ENCODE measurements around the gene TTI1.

DNA sequence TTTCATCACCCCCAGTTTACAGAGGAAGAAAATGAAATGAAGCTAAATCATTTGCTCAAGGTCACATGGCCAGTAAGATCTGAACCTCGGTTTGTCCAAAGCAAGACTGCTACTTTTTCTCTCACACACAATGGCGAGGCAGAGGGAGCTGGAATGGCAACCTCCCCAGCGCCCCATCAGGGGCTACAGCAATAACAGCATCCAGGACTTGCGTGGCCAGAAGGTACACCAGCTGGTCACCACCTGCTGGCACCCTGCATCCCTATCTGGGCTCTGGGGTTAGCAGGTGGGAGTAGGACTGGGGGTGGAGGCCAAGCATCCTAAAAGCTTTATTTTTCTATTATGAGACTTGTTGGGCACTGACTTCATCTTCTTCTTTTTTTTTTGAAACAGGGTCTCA lies 41.3 kb downstream of the TTI1 start:
- TF ChIP-seq TAF7 (tag; IDR thresholded peaks at IDR 0.05) (no peak), POLR2A (conservative IDR thresholded peaks at IDR 0.05) (no peak), U2AF2 (optimal IDR thresholded peaks at IDR 0.05; ENCODE audit: low read depth, low read length) (no peak), TCF7L2 (IDR thresholded peaks at IDR 0.05; ENCODE audit: low read depth, low read length) (no peak), RBM39 (optimal IDR thresholded peaks at IDR 0.05; ENCODE audit: low read depth, low read length) (no peak)
- TF ChIP-seq, protein P1, sequence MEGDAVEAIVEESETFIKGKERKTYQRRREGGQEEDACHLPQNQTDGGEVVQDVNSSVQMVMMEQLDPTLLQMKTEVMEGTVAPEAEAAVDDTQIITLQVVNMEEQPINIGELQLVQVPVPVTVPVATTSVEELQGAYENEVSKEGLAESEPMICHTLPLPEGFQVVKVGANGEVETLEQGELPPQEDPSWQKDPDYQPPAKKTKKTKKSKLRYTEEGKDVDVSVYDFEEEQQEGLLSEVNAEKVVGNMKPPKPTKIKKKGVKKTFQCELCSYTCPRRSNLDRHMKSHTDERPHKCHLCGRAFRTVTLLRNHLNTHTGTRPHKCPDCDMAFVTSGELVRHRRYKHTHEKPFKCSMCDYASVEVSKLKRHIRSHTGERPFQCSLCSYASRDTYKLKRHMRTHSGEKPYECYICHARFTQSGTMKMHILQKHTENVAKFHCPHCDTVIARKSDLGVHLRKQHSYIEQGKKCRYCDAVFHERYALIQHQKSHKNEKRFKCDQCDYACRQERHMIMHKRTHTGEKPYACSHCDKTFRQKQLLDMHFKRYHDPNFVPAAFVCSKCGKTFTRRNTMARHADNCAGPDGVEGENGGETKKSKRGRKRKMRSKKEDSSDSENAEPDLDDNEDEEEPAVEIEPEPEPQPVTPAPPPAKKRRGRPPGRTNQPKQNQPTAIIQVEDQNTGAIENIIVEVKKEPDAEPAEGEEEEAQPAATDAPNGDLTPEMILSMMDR (IDR thresholded peaks at IDR 0.05 in 2 of 3, conservative IDR thresholded peaks at IDR 0.05 in 1 of 3; ENCODE audit: insufficient read depth in 2 of 3, low read depth in 1 of 3, low read length in 3 of 3) = no peak
- TF ChIP-seq, protein P2, sequence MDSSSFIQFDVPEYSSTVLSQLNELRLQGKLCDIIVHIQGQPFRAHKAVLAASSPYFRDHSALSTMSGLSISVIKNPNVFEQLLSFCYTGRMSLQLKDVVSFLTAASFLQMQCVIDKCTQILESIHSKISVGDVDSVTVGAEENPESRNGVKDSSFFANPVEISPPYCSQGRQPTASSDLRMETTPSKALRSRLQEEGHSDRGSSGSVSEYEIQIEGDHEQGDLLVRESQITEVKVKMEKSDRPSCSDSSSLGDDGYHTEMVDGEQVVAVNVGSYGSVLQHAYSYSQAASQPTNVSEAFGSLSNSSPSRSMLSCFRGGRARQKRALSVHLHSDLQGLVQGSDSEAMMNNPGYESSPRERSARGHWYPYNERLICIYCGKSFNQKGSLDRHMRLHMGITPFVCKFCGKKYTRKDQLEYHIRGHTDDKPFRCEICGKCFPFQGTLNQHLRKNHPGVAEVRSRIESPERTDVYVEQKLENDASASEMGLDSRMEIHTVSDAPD (CRISPR knock-in tag; IDR thresholded peaks at IDR 0.05) = no peak
- TF ChIP-seq, protein P3, sequence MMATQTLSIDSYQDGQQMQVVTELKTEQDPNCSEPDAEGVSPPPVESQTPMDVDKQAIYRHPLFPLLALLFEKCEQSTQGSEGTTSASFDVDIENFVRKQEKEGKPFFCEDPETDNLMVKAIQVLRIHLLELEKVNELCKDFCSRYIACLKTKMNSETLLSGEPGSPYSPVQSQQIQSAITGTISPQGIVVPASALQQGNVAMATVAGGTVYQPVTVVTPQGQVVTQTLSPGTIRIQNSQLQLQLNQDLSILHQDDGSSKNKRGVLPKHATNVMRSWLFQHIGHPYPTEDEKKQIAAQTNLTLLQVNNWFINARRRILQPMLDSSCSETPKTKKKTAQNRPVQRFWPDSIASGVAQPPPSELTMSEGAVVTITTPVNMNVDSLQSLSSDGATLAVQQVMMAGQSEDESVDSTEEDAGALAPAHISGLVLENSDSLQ (IDR thresholded peaks at IDR 0.05) = no peak
